Liver (tissue), 9 donors: Measurements from ENCODE around the gene SAMD4A. TPM values are rescaled to one million over a fixed set of nuclear protein-coding genes. Genes with fewer than 3 reads are reported as not detected.

Source experiments
- DNase-seq: peaks from one replicate; pipeline ENCODE4 v3.0.0-alpha.2; 2017; ENCODE audit warnings: low spot score
- H3K27ac ChIP-seq, 2 donors: one replicate each; pipeline ENCODE4 v1.7.0; 2013; ENCODE audit warnings: inconsistent platforms in 2 of 2, low read length in 2 of 2, control low read depth in 1 of 2, low read depth in 1 of 2, mild to moderate bottlenecking in 1 of 2
- H3K27me3 ChIP-seq, 4 donors: one replicate each; pipeline versions ENCODE4 v1.6.1 to v1.7.0; 2013; ENCODE audit warnings: low read length in 3 of 4, inconsistent platforms in 1 of 4, mild to moderate bottlenecking in 1 of 4, moderate library complexity in 1 of 4; ENCODE audit not compliant: control insufficient read depth in 4 of 4, insufficient read depth in 4 of 4
- H3K36me3 ChIP-seq, 4 donors: one replicate each; pipeline versions ENCODE4 v1.6.1 to v1.7.0; 2013; ENCODE audit warnings: low read length in 3 of 4, mild to moderate bottlenecking in 3 of 4, low read depth in 1 of 4, moderate library complexity in 1 of 4; ENCODE audit not compliant: control insufficient read depth in 4 of 4, insufficient read depth in 3 of 4
- H3K4me1 ChIP-seq, 4 donors: one replicate each; pipeline versions ENCODE4 v1.6.1 to v1.7.0; 2013; ENCODE audit warnings: low read length in 3 of 4, mild to moderate bottlenecking in 3 of 4, moderate library complexity in 1 of 4; ENCODE audit not compliant: control insufficient read depth in 4 of 4, insufficient read depth in 4 of 4
- H3K4me3 ChIP-seq, 3 donors: one replicate each; pipeline versions ENCODE4 v1.6.1 to v1.7.0; 2013; ENCODE audit warnings: low read length in 3 of 3, control low read depth in 1 of 3, low read depth in 1 of 3, mild to moderate bottlenecking in 1 of 3
- H3K9ac ChIP-seq, 2 donors: one replicate each; pipeline ENCODE4 v1.7.0; 2013; ENCODE audit warnings: low read length in 2 of 2, mild to moderate bottlenecking in 2 of 2, moderate library complexity in 2 of 2, control low read depth in 1 of 2, low read depth in 1 of 2
- H3K9me3 ChIP-seq, 4 donors: one replicate each; pipeline versions ENCODE4 v1.6.1 to v1.7.0; 2013; ENCODE audit warnings: low read length in 3 of 4; ENCODE audit not compliant: control insufficient read depth in 4 of 4
- ATF3 ChIP-seq: IDR thresholded peaks from 2 replicates; pipeline ENCODE4 v1.6.1; 2016; ENCODE audit warnings: antibody characterized with exemption
- CTCF ChIP-seq: fragments of 150-350 bp; IDR thresholded peaks from 2 replicates; pipeline ENCODE4 v1.5.1; 2017; ENCODE audit warnings: improper control_type of control experiment, low read depth, low read length; ENCODE audit not compliant: missing input control
- EGR1 ChIP-seq, 2 donors: IDR thresholded peaks; 2 replicates each; pipeline ENCODE4 v1.6.1; 2016 to 2018; ENCODE audit warnings: antibody characterized with exemption in 2 of 2, low read depth in 2 of 2
- FOXA1 ChIP-seq: IDR thresholded peaks from 2 replicates; pipeline ENCODE4 v1.6.1; 2016; ENCODE audit warnings: antibody characterized with exemption
- FOXA2 ChIP-seq: IDR thresholded peaks from 2 replicates; pipeline ENCODE4 v1.6.1; 2016; ENCODE audit warnings: antibody characterized with exemption
- GABPA ChIP-seq, 2 donors: IDR thresholded peaks in 1 of 2; conservative IDR thresholded peaks in 1 of 2; 2 replicates each; pipeline ENCODE4 v1.6.1; 2016; ENCODE audit warnings: antibody characterized with exemption in 2 of 2, mild to moderate bottlenecking in 1 of 2, moderate library complexity in 1 of 2
- HNF4A ChIP-seq, 2 donors: conservative IDR thresholded peaks; 2 replicates each; pipeline ENCODE4 v1.6.1; 2016; ENCODE audit warnings: antibody characterized with exemption in 2 of 2, mild to moderate bottlenecking in 2 of 2
- HNF4G ChIP-seq: IDR thresholded peaks from 2 replicates; pipeline ENCODE4 v1.6.1; 2016; ENCODE audit warnings: antibody characterized with exemption
- JUND ChIP-seq, 2 donors: IDR thresholded peaks; 2 replicates each; pipeline ENCODE4 v1.6.1; 2016; ENCODE audit warnings: antibody characterized with exemption in 2 of 2
- MAX ChIP-seq: IDR thresholded peaks from 2 replicates; pipeline ENCODE4 v1.6.1; 2016; ENCODE audit warnings: antibody characterized with exemption
- NR2F2 ChIP-seq: IDR thresholded peaks from 2 replicates; pipeline ENCODE4 v1.6.1; 2016; ENCODE audit warnings: antibody characterized with exemption
- RAD21 ChIP-seq, 2 donors: IDR thresholded peaks; 2 replicates each; pipeline ENCODE4 v1.6.1; 2016; ENCODE audit warnings: antibody characterized with exemption in 2 of 2, mild to moderate bottlenecking in 2 of 2
- RXRA ChIP-seq, 2 donors: IDR thresholded peaks; 2 replicates each; pipeline ENCODE4 v1.6.1; 2017 to 2018; ENCODE audit warnings: antibody characterized with exemption in 2 of 2, mild to moderate bottlenecking in 1 of 2
- SP1 ChIP-seq: IDR thresholded peaks from 2 replicates; pipeline ENCODE4 v1.6.1; 2018; ENCODE audit warnings: antibody characterized with exemption, mild to moderate bottlenecking
- TAF1 ChIP-seq: conservative IDR thresholded peaks from 2 replicates; pipeline ENCODE4 v1.6.1; 2016; ENCODE audit warnings: antibody characterized with exemption, mild to moderate bottlenecking
- YY1 ChIP-seq: IDR thresholded peaks from 2 replicates; pipeline ENCODE4 v1.6.1; 2016; ENCODE audit warnings: antibody characterized with exemption, mild to moderate bottlenecking
- ZBTB33 ChIP-seq: IDR thresholded peaks from 2 replicates; pipeline ENCODE4 v1.6.1; 2016; ENCODE audit warnings: antibody characterized with exemption
- WGBS: extraction: QIAGEN DNeasy Blood & Tissue Kit; methylation state at CpG from one replicate; pipeline ENCODE4 v1.1.7; 2013; 5-methylcytosine and 5-hydroxymethylcytosine counted together
- polyA plus RNA-seq, 2 donors: library from polyadenylated mRNA; stranded (reverse) in 1 of 2; unstranded in 1 of 2; fragments of 200-250 nt in 1 of 2; fragments of >200 nt in 1 of 2; fragmentation: Nextera tagmentation in 1 of 2; extraction: Ambion mirVana in 1 of 2; gene quantifications; one replicate each; pipeline versions ENCODE4 v1.2.1 to v1.2.3, GENCODE V29; 2013 to 2015
- total RNA-seq, 2 donors: library from RNA; depleted of rRNA; stranded (reverse); fragments of >200 nt; gene quantifications; one replicate each; pipeline ENCODE4 v1.2.3, GENCODE V29; 2014
- TF ChIP-seq, protein P1 (sequence below): IDR thresholded peaks from 2 replicates; pipeline ENCODE4 v1.6.1; 2016; ENCODE audit warnings: antibody characterized with exemption, mild to moderate bottlenecking
- donor health status: healthy.
- donor health status: healthy.
- donor health status: healthy.
- donor health status: healthy.
- donor health status: healthy.

The SAMD4A gene
- total and polyA plus RNA-seq, 4 donors = 4.3 to 17.8 (median 8.1) TPM

DNA sequence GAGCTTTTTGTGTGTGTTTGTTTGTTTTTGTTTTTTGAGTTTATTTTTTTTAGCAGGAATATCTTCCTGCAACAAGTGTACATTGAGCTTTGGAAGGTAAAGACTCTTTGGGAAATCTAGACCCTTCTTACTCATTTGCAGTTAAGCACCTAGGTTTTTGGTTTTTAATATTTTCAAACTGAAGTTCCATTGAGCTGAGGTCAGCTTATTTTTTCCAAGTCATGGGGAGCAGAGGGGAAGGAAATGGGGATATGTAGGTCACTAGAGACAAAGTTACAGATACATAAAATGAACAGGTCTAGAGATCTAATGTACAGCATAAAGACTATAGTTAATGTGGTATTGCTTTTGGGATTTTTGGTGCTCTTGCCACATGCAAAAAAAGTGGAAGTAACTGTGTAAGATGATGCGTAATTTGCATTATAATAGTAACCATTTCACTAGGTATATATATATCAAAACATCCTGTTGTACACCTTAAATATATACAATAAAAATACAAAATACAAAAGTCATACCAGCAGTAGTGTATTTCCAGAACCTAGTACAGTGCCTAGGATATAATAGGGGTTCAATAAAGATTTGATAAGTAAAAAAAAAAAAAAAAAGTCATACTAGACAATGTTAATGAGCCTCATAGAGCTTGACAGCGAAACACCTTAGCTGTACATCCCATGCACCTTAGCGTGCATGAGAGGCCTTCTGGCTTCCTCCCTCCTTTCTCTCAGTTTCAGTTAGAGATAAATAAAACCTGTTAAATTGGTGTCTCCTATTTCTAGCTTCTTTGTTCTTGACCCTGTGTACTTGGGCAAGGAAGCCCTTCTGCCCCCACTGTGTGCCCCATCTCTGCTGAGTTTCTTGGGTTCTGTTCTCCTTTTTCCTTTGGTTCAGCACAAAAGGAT lies 34.6 kb upstream of the SAMD4A start:
- TF ChIP-seq ATF3 (no peak), YY1 (no peak), RXRA (IDR thresholded peaks at IDR 0.05) (no peak), HNF4A (conservative IDR thresholded peaks at IDR 0.05) (no peak), MAX (no peak), HNF4G (no peak), EGR1 (IDR thresholded peaks at IDR 0.05; ENCODE audit: low read depth in 2 of 2) (no peak), TAF1 (no peak), NR2F2 (no peak), GABPA (IDR thresholded peaks at IDR 0.05 in 1 of 2, conservative IDR thresholded peaks at IDR 0.05 in 1 of 2) (no peak), SP1 (no peak), FOXA2 (no peak), ZBTB33 (no peak), JUND (IDR thresholded peaks at IDR 0.05) (no peak), CTCF (no peak), RAD21 (IDR thresholded peaks at IDR 0.05) (no peak), FOXA1 (no peak)
- TF ChIP-seq, protein P1, sequence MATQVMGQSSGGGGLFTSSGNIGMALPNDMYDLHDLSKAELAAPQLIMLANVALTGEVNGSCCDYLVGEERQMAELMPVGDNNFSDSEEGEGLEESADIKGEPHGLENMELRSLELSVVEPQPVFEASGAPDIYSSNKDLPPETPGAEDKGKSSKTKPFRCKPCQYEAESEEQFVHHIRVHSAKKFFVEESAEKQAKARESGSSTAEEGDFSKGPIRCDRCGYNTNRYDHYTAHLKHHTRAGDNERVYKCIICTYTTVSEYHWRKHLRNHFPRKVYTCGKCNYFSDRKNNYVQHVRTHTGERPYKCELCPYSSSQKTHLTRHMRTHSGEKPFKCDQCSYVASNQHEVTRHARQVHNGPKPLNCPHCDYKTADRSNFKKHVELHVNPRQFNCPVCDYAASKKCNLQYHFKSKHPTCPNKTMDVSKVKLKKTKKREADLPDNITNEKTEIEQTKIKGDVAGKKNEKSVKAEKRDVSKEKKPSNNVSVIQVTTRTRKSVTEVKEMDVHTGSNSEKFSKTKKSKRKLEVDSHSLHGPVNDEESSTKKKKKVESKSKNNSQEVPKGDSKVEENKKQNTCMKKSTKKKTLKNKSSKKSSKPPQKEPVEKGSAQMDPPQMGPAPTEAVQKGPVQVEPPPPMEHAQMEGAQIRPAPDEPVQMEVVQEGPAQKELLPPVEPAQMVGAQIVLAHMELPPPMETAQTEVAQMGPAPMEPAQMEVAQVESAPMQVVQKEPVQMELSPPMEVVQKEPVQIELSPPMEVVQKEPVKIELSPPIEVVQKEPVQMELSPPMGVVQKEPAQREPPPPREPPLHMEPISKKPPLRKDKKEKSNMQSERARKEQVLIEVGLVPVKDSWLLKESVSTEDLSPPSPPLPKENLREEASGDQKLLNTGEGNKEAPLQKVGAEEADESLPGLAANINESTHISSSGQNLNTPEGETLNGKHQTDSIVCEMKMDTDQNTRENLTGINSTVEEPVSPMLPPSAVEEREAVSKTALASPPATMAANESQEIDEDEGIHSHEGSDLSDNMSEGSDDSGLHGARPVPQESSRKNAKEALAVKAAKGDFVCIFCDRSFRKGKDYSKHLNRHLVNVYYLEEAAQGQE = no peak
- 98% methylated on average over 3 of the region's 3 CpGs for WGBS
- no peak overlapping the region for H3K27ac ChIP-seq
- no peak for DNase-seq
- H3K4me3 ChIP-seq = no peak overlapping the region
- no peak overlapping the region for H3K9ac ChIP-seq
- no peaks in the 10 kb centered on the region for H3K27me3 ChIP-seq
- no peaks in the 10 kb centered on the region for H3K9me3 ChIP-seq
- H3K4me1 ChIP-seq = no peaks in the 10 kb centered on the region
- H3K36me3 ChIP-seq = peaks cover 0 to 4% (median 2%) of the 10 kb centered on the region in 4 donors
